NCI-H146 (cell line): ENCODE results near the gene TRAF5.
"Not testable (repeated sequence)": the region's sequence is repeated elsewhere in the genome, so short reads cannot be mapped to it uniquely, and the experiment has no call there.

Experiments
- DNase-seq: peaks from one replicate; lab custom pipeline; 2025; lab: John Stamatoyannopoulos, UW

The TRAF5 gene, protein sequence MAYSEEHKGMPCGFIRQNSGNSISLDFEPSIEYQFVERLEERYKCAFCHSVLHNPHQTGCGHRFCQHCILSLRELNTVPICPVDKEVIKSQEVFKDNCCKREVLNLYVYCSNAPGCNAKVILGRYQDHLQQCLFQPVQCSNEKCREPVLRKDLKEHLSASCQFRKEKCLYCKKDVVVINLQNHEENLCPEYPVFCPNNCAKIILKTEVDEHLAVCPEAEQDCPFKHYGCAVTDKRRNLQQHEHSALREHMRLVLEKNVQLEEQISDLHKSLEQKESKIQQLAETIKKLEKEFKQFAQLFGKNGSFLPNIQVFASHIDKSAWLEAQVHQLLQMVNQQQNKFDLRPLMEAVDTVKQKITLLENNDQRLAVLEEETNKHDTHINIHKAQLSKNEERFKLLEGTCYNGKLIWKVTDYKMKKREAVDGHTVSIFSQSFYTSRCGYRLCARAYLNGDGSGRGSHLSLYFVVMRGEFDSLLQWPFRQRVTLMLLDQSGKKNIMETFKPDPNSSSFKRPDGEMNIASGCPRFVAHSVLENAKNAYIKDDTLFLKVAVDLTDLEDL

DNA sequence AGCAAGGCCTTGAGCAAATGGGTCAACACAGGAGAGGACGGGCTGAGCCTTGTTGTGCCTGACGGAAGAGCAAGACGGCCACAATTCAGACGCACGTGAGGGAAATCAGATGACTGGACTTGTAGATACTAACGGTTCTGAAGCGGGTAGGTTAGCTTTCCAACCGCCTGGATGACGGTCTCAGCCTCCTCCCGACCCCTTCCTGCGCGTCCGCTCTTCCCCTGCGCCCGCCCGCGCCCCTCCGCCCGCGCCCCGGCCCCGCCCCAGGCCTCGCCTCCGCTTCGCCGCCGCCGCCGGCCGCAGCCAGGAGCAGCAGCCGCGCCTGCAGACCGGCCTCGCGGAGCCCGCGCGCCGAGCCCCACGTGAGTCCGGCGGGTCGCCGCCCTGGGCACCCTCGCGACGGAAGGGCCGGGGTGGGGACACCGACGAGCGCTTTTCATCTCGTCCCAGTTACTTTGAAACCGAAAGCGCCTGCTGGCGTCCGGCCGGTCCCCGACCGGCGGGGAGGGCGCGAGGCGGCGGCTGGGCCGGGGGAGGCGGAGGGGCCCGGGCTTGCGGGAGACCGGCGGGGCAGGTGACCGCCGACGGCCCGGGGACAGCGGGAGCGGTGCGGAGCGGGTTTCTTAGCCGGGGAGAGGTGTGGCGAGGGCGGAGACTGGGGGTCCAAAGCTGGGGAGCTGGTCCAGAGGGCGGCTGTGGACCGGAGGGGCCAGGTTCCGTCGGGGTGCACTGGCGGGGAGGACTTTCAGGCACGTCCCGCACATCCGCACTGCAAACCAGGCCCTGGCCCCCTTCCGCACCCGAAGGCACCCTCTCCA is at the start of gene TRAF5:
TRAF5 (plus strand) TSS at position 306 of the 818 bp plus-strand sequence. CDS start 26,407 bp downstream, outside the sequence.
- peak; percentile 70 for DNase-seq

DNA sequence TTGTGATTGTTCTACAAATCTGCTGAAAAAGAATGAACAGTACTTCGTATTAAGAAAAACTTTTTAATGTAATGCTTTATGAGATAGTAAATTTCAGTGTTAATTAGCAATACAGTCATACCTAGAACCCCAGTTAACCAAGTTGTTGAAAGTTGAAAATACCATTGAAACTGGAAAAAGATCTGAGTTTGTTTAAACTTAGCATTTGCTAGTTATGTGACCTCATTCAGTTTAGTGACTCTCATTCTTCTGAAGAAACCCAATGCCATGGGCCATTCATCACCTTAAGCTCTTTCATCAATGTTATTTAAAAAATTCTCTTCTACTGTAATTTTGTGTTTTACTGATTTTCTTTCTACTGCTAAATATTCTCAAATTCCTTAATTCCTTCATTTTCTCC is 47.3 kb upstream of the TRAF5 start:
- DNase-seq: no peak

GRCh38 chr1:211280910-211281309 is 45.7 kb upstream of the TRAF5 start:
- no peak for DNase-seq

DNA sequence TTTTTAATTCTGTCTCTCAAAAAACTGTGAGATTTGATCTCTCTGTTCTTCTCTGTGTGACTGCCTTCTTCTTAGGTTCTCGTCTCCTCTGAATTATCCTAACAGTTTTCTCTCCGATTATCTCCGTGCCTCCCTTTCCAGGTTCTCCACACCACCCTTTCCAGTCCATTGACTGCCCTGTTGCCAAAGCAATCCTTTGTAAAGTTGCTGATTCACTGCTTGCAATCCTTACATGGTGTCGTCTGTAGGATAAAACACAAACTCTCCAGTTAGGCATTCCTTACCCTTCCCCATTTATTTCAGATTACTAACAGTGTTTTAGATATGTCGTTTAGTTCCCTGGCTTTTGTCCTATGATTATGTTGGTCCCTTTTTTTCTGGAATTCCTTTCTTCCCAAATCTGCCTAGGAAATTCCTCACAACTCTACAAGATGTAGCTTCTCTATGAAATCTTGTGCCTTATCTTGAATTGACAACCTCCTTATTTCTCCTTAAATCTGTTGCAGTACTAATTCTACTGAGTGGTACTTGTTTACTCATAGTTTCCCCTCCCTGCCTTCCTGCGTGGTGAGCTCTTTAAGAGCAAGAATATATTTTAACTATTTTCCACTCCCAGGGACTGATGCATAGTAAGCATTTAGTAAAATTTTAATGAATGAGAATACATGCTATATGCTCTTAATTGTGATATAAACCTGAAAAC is 45.2 kb upstream of the TRAF5 start:
- DNase-seq: no peak

- DNase-seq: no peak
These were observed 44.6 kb upstream of the TRAF5 start for GRCh38 chr1:211282023-211282373.

DNA sequence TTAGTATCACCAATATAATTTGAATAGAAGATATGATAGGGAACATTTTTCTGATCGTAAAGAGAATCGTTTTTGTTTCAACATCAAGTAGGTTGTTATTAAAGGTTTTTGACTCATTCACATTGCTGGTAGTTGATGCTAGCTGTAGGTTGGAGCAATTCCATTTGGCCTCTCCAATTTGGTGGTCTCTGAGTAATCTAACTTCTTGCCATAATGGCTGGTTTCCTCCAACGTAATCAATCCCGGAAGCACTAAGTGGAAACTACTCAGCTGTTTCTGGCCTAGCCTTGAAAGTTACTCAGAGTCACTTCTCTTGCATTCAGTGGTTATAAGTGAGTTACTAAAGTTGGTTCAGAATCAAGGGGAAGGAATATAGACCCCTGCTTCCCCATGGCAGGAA is 41.4 kb upstream of the TRAF5 start:
- no peak for DNase-seq

GRCh38 chr1:211287218-211287617 is 39.4 kb upstream of the TRAF5 start:
- DNase-seq: no peak

GRCh38 chr1:211292411-211292810 is 34.2 kb upstream of the TRAF5 start:
- DNase-seq: no peak

GRCh38 chr1:211296396-211296795 is 30.2 kb upstream of the TRAF5 start:
- no peak for DNase-seq

DNA sequence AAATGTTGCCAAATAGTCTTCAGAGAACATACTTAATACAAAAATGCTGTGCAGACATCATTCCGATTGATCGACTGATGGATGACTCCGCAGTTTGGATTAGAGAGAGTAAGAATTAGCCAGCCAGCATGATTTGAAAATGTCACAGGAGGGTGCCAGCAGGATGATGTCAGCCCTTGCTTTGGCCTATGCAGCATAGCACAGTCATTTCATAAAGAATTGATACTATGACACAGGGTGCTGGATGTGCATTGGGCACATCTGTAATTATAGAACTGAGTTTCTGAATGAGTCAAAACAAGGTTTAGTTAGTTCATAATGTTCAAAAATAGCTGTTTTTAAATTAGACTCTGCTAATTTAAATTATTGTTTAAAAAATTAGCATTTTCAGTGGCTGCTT is 21.6 kb upstream of the TRAF5 start:
- DNase-seq: no peak

- DNase-seq: no peak
These were observed 17.0 kb upstream of the TRAF5 start for GRCh38 chr1:211309617-211310016.

DNA sequence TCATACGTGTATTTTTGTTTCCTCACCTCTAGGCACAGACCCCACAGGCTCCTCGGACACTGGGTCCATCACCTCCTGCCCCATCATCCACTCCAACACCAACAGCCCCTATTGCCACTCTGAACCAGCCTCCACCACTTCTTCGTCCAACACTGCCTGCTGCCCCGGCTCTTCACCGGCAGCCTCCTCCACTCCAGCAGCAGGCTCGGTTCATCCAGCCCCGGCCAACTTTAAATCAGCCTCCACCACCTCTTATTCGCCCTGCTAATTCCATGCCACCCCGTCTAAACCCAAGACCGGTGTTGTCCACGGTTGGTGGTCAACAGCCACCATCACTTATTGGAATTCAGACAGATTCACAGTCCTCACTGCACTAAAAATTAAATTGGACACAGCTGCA is 13.2 kb upstream of the TRAF5 start:
- no peak for DNase-seq

- DNase-seq: no peak
These were observed 7.9 kb upstream of the TRAF5 start for GRCh38 chr1:211318576-211319280.

GRCh38 chr1:211319892-211320291 is 6.7 kb upstream of the TRAF5 start:
- DNase-seq: no peak

GRCh38 chr1:211320980-211321379 is 5.7 kb upstream of the TRAF5 start:
- no peak for DNase-seq

DNA sequence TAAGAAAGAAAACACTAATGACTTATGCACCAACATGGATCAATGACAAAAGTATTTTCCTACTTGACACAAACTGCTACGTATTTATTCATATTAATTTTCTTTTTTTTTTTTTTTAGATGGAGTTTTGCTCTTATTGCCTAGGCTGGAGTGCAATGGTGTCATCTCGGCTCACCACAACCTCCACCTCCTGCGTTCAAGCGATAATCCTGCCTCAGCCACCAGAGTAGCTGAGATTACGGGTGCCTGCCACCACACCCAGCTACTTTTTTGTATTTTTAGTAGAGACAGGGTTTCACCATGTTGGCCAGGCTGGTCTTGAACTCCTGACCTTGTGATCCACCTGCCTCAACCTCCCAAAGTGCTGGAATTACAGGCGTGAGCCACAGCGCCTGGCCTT is 5.0 kb upstream of the TRAF5 start:
- DNase-seq: not testable (repeated sequence)

DNA sequence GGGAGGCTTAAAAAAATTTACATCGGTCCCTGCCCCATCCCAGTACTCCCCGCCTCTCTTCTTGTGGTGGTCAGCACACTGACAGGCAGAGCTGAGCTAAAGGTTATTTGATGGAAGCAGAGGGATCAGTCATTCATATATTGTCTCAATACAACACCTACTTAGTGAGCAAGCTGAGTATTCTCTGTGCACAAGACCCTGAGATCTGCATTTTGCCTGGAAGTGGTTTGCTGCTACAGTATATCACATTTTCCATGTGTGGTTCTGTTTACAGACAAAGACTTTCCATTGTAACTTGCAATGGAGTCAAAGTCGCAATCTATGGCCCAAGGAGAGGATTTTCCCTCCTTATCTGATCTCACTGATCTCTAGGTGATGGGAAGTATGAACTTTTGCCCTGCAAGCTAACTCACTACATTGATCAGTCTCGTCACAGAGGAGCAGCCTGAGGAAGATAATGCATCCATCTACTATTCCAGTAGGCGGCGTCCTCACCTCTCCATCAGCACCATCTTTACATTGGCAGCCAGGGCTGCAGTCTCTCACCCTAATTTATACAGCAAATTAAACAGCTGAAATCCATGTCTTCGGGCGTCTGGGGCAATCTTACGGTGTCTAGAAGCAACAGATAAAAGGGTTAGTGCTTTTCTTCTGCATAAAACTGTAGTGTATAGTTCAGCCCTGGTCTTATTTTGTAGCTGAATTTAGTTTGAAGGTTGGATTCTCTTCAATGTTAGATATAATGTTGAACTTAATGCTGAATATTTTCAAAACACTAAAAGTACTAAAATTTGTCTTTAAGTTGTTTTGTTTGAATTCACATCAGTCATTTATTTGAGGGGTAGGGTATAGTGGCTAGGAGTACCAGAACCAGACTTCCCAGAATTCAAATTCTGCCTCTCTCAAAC is 3.2 kb upstream of the TRAF5 start:
- DNase-seq: peak; percentile 61

DNA sequence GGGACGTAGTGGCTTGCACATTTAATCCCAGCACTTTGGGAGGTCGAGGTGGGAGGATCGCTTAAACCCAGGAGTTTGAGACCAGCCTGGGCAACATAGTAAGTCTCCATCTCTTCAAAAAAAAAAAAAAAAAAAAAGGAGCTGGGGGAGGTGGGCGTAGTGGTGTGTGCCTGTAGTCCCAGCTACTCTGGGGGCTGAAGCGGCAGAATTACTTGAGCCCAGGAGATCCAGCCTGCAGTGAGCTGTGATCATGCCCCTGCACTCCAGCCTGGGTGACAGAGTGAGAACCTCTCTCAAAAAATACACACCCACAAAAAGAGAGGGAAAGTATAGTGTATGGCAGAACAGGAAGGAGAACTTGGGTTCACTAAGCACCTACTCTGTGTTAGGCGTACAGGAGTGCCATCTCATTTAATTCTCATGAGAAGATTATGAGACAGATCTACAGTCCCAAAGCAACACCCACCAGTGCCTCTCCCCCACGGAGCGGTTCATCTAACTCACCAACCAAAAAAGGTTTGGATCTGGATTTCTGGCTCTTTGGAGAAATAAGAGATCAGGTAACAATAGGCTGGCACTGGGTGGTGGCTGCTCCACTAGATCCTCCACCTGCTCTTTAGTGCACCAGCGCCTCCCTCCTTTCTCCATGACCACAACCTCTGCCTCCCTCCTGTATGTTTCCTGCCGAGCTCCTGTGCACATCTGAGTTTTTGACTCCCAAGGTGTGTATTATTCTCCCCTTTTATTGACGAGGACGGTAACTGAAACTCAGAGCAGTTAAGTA is 1.4 kb upstream of the TRAF5 start:
- DNase-seq: peak; percentile 28

DNA sequence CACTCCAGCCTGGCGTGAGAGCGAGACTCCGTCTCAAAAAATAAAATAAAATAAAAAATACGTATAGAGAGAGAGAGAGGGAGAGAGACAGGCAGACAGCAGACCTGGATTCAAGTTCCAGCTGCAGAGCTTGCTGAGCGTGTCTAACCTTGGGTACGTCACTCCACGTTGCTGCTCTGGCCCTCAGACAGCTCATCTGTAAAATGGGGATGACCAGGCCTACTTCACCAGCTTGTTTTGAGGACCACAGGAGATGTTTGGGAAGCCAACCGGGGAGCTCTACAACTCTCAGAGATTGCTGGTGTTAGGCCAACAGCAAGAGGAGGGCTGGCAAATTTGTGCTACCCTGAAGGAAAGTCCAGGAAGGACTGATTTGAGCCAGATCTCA is 499 bp upstream of the TRAF5 start:
- no peak for DNase-seq
